IPS DF 4.7 (cell line): ENCODE data around the gene PCDHB3.
"Not testable (repeated sequence)": the region's sequence is repeated elsewhere in the genome, so short reads cannot be mapped to it uniquely, and the experiment has no call there.

Experiments
- DNase-seq: peaks from one replicate; pipeline ENCODE4 v3.0.0-alpha.2; 2013; ENCODE audit warnings: low spot score; ENCODE audit errors: extremely low read depth

PCDHB3 gene

DNA sequence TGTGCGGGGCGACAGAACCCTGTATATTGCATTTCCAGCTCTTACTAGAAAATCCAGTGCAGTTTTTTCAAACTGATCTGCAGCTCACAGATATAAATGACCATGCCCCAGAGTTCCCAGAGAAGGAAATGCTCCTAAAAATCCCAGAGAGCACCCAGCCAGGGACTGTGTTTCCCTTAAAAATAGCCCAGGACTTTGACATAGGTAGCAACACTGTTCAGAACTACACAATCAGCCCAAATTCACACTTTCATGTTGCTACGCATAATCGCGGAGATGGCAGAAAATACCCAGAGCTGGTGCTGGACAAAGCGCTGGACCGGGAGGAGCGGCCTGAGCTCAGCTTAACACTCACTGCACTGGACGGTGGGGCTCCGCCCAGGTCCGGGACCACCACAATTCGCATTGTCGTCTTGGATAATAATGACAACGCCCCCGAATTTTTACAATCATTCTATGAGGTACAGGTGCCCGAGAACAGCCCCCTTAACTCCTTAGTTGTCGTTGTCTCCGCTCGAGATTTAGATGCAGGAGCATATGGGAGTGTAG is 35.5 kb downstream of the PCDHB3 start:
- DNase-seq: no peak

DNA sequence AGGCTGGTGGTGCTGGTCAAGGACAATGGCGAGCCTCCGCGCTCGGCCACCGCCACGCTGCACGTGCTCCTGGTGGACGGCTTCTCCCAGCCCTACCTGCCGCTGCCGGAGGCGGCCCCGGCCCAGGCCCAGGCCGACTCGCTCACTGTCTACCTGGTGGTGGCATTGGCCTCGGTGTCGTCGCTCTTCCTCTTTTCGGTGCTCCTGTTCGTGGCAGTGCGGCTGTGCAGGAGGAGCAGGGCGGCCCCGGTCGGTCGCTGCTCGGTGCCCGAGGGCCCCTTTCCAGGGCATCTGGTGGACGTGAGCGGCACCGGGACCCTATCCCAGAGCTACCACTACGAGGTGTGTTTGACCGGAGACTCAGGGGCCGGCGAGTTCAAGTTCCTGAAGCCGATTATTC is 37.1 kb downstream of the PCDHB3 start:
- not testable (repeated sequence) for DNase-seq

DNA sequence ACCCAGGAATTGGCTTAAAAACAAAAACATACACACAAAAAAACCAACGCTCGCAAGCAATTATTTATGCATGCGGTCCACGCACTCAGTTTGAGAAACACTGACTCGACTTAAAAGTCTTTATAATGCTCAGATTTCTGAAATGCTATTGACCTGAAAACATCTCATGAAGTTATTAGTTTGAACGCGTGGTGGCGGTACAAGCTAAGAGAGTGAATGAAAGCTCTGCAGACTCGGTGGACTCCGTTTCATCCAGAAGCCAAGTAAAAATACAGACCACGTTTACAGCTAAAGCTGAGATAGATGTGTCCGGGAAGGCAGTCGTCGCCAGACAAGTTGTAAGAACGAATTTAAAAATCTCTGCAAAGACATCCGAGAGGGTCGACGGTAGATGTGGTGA is 49.5 kb downstream of the PCDHB3 start, which contains the start of gene PCDHB6:
Gene PCDHB6, plus strand, starts transcription at position 246 of the 400 bp plus-strand sequence. CDS start 201 bp downstream, outside the sequence.
- no peak for DNase-seq

GRCh38 chr5:141150224-141150992 is 50.1 kb downstream of the PCDHB3 start:
- no peak for DNase-seq

- no peak for DNase-seq
Observed at GRCh38 chr5:141150993-141151325, 50.7 kb downstream of the PCDHB3 start.

DNA sequence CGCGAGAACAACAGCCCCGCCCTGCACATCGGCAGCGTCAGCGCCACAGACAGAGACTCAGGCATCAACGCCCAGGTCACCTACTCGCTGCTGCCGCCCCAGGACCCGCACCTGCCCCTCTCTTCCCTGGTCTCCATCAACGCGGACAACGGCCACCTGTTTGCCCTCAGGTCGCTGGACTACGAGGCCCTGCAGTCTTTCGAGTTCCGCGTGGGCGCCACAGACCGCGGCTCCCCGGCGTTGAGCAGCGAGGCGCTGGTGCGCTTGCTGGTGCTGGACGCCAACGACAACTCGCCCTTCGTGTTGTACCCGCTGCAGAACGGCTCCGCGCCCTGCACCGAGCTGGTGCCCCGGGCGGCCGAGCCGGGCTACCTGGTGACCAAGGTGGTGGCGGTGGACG is 51.4 kb downstream of the PCDHB3 start:
- DNase-seq: not testable (repeated sequence)

DNA sequence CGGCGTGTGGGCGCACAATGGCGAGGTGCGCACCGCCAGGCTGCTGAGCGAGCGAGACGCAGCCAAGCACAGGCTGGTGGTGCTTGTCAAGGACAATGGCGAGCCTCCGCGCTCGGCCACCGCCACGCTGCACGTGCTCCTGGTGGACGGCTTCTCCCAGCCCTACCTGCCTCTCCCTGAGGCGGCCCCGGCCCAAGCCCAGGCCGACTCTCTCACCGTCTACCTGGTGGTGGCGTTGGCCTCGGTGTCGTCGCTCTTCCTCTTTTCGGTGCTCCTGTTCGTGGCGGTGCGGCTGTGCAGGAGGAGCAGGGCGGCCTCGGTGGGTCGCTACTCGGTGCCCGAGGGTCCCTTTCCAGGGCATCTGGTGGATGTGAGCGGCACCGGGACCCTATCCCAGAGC is 51.8 kb downstream of the PCDHB3 start:
- DNase-seq: not testable (repeated sequence)
